ENCODE results near the gene DAZAP1.

DNA sequence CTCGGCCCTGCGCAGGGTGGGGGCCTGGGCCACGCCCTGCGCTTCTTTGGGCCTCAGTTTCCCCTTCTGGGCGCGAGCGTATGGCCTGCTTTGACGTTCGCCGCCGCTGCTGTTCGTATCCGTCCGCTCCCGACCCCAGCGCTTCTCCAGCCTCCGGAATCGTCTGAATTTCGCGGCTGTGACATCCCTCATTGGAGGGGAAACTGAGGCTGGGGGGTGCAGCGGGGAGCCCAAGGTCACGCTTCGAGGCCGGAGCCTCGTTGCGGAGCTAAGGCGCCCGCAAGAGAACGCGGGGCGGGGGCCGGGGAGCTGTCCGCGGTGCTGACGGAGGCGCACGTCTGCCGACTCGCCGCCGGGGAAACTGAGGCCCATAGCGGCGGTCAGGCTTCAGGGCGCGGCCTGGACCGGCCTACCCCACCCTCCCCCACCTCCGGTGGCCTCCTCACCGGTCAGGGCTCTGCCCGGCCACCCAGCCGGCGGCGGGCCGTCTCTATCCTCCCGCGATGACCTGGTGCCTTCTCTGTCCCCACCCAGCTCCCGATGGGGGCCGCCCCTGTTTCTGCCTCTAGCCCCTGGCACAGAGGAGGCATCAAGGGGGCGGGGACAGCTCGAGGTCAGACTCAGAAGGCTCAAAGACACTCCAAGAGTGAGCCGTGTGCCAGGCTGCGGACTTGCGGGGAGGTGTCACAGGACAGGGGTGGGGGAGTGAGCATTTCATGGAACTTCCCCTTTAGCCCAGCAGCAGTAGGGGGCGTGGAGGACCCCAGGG lies 39.5 kb downstream of the DAZAP1 start:
- TF ChIP-seq, protein P1, sequence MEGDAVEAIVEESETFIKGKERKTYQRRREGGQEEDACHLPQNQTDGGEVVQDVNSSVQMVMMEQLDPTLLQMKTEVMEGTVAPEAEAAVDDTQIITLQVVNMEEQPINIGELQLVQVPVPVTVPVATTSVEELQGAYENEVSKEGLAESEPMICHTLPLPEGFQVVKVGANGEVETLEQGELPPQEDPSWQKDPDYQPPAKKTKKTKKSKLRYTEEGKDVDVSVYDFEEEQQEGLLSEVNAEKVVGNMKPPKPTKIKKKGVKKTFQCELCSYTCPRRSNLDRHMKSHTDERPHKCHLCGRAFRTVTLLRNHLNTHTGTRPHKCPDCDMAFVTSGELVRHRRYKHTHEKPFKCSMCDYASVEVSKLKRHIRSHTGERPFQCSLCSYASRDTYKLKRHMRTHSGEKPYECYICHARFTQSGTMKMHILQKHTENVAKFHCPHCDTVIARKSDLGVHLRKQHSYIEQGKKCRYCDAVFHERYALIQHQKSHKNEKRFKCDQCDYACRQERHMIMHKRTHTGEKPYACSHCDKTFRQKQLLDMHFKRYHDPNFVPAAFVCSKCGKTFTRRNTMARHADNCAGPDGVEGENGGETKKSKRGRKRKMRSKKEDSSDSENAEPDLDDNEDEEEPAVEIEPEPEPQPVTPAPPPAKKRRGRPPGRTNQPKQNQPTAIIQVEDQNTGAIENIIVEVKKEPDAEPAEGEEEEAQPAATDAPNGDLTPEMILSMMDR (IDR thresholded peaks at IDR 0.05): no peak
- TF ChIP-seq POLR2A (IDR thresholded peaks at IDR 0.05): no peak

All from lower leg skin (tissue), 3 donors.